UCSD-AML1 (cell line): Measurements from ENCODE around the gene PEMT.
A peak's percentile ranks its signal among the peaks of the same experiment; 100 is the strongest.

Experiments used
- DNase-seq: peaks from one replicate; lab custom pipeline; 2025; ENCODE audit not compliant: unreplicated experiment; lab: John Stamatoyannopoulos, UW

Gene PEMT

GRCh38 chr17:17570798-17571716, 20.5 kb downstream of the PEMT start:
- no peak for DNase-seq

GRCh38 chr17:17570140-17570797, 21.2 kb downstream of the PEMT start:
- DNase-seq: peak; percentile 49

GRCh38 chr17:17569691-17570090, 21.8 kb downstream of the PEMT start:
- no peak for DNase-seq

- DNase-seq: peak; percentile 74
Observed at GRCh38 chr17:17568772-17569195, 22.7 kb downstream of the PEMT start.

GRCh38 chr17:17567631-17568030, 23.9 kb downstream of the PEMT start:
- no peak for DNase-seq

- DNase-seq: no peak
Observed at GRCh38 chr17:17566896-17567513, 24.5 kb downstream of the PEMT start.

- no peak for DNase-seq
Observed at GRCh38 chr17:17565471-17566339, 25.8 kb downstream of the PEMT start.

- DNase-seq: no peak
Observed at GRCh38 chr17:17564896-17565295, 26.6 kb downstream of the PEMT start.

- no peak for DNase-seq
Observed at GRCh38 chr17:17564323-17564722, 27.2 kb downstream of the PEMT start.

GRCh38 chr17:17563530-17563929, 28.0 kb downstream of the PEMT start:
- DNase-seq: no peak

- no peak for DNase-seq
Observed at GRCh38 chr17:17562146-17562511, 29.4 kb downstream of the PEMT start.

GRCh38 chr17:17561408-17562145, 29.9 kb downstream of the PEMT start:
- DNase-seq: no peak

GRCh38 chr17:17560975-17561374, 30.5 kb downstream of the PEMT start:
- no peak for DNase-seq

GRCh38 chr17:17560167-17560566, 31.3 kb downstream of the PEMT start:
- DNase-seq: no peak

GRCh38 chr17:17559164-17559563, 32.3 kb downstream of the PEMT start:
- no peak for DNase-seq

GRCh38 chr17:17558431-17558830, 33.1 kb downstream of the PEMT start:
- DNase-seq: no peak

- DNase-seq: no peak
Observed at GRCh38 chr17:17557796-17558195, 33.7 kb downstream of the PEMT start.

- no peak for DNase-seq
Observed at GRCh38 chr17:17556671-17557070, 34.8 kb downstream of the PEMT start.

- DNase-seq: no peak
Observed at GRCh38 chr17:17555906-17556305, 35.6 kb downstream of the PEMT start.

GRCh38 chr17:17555151-17555550, 36.4 kb downstream of the PEMT start:
- no peak for DNase-seq
